Measurements from ENCODE around the gene PCDHA9. TPM values are rescaled to one million over a fixed set of nuclear protein-coding genes. Genes with fewer than 3 reads are reported as not detected.

PCDHA9 gene
- total RNA-seq, 1 donor from 2014 or later: 3.4 TPM

DNA sequence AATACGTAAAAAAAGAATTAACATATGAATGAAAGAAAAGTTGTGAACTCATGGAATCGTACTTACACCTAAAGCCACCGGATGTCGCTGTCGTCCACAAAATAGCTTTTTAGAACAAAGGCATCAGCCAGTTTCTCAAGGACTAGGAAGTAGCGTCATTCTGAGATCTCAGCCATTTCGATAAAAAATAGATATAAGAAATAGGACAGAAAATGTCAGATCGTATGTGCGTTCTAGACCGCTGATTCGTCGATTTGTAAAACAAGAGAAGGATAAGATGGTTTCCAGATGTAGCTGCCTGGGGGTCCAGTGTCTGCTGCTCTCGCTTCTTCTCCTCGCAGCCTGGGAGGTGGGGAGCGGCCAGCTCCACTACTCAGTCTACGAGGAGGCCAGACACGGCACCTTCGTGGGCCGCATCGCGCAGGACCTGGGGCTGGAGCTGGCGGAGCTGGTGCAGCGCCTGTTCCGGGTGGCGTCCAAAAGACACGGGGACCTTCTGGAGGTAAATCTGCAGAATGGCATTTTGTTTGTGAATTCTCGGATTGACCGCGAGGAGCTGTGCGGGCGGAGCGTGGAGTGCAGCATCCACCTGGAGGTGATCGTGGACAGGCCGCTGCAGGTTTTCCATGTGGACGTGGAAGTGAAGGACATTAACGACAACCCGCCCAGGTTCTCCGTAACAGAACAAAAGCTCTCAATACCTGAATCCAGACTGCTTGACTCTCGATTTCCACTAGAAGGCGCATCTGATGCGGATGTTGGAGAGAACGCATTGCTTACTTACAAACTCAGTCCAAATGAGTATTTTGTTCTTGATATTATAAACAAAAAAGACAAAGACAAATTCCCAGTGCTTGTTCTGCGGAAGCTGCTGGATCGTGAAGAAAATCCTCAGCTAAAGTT, 7.8 kb downstream of the PCDHA9 start, which contains the start of gene PCDHA10:
Gene PCDHA10, plus strand, starts transcription at position 126 of the 903 bp plus-strand sequence. Its CDS starts 152 bp downstream, at position 278.
- Mint-ChIP-seq H3K4me3 (ENCODE audit: low read depth) (peak within 1 kb of the TSS; percentile 83), H3K27me3 (no peaks in the 10 kb centered on the region), H3K27ac (peak within 1 kb of the TSS; percentile 95), H3K36me3 (ENCODE audit: insufficient read depth) (peaks cover 52% of the 10 kb centered on the region), H3K9me3 (ENCODE audit: low read depth) (peaks cover 25% of the 10 kb centered on the region), H3K4me1 (ENCODE audit: low read depth) (peaks cover 4% of the 10 kb centered on the region)
- DNase-seq (ENCODE audit: low spot score, unreplicated experiment): no peak
- TF ChIP-seq, protein P1, sequence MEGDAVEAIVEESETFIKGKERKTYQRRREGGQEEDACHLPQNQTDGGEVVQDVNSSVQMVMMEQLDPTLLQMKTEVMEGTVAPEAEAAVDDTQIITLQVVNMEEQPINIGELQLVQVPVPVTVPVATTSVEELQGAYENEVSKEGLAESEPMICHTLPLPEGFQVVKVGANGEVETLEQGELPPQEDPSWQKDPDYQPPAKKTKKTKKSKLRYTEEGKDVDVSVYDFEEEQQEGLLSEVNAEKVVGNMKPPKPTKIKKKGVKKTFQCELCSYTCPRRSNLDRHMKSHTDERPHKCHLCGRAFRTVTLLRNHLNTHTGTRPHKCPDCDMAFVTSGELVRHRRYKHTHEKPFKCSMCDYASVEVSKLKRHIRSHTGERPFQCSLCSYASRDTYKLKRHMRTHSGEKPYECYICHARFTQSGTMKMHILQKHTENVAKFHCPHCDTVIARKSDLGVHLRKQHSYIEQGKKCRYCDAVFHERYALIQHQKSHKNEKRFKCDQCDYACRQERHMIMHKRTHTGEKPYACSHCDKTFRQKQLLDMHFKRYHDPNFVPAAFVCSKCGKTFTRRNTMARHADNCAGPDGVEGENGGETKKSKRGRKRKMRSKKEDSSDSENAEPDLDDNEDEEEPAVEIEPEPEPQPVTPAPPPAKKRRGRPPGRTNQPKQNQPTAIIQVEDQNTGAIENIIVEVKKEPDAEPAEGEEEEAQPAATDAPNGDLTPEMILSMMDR (IDR thresholded peaks at IDR 0.05; ENCODE audit: unreplicated experiment): peak; percentile 61

DNA sequence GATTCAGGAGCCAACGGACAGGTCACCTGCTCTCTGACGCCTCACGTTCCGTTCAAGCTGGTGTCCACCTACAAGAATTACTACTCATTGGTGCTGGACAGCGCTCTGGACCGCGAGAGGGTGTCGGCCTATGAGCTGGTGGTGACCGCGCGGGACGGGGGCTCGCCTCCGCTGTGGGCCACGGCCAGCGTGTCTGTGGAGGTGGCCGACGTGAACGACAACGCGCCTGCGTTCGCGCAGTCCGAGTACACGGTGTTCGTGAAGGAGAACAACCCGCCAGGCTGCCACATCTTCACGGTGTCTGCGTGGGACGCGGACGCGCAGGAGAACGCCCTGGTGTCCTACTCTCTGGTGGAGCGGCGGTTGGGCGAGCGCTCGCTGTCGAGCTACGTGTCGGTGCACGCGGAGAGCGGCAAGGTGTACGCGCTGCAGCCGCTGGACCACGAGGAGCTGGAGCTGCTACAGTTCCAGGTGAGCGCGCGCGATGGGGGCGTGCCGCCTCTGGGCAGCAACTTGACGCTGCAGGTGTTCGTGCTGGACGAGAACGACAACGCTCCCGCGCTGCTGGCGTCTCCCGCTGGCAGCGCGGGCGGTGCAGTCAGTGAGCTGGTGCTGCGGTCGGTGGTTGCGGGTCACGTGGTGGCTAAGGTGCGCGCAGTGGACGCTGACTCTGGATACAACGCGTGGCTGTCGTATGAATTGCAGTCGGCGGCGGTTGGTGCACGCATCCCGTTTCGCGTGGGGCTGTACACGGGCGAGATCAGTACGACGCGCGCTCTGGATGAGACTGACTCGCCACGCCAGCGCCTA, 9.2 kb downstream of the PCDHA9 start:
- no peak for DNase-seq (ENCODE audit: low spot score, unreplicated experiment)
- Mint-ChIP-seq H3K4me3 (ENCODE audit: low read depth) (no peak overlapping the region), H3K27ac (peak overlapping the region; percentile 95), H3K36me3 (ENCODE audit: insufficient read depth) (peaks cover 60% of the 10 kb centered on the region), H3K9me3 (ENCODE audit: low read depth) (peaks cover 34% of the 10 kb centered on the region), H3K4me1 (ENCODE audit: low read depth) (peaks cover 4% of the 10 kb centered on the region), H3K27me3 (no peaks in the 10 kb centered on the region)
- TF ChIP-seq, protein P1 (IDR thresholded peaks at IDR 0.05; ENCODE audit: unreplicated experiment): no peak

DNA sequence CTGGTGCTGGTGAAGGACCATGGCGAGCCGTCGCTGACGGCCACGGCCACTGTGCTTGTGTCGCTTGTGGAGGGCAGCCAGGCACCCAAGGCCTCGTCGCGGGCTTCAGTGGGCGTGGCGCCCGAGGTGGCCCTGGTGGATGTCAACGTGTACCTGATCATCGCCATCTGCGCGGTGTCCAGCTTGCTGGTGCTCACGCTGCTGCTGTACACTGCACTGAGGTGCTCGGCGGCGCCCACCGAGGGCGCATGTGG, 9.7 kb downstream of the PCDHA9 start:
- Mint-ChIP-seq H3K27me3 (no peaks in the 10 kb centered on the region), H3K4me1 (ENCODE audit: low read depth) (peaks cover 4% of the 10 kb centered on the region), H3K36me3 (ENCODE audit: insufficient read depth) (peaks cover 63% of the 10 kb centered on the region), H3K27ac (peak overlapping the region; percentile 37), H3K4me3 (ENCODE audit: low read depth) (no peak overlapping the region), H3K9me3 (ENCODE audit: low read depth) (peaks cover 34% of the 10 kb centered on the region)
- no peak for DNase-seq (ENCODE audit: low spot score, unreplicated experiment)
- TF ChIP-seq, protein P1 (IDR thresholded peaks at IDR 0.05; ENCODE audit: unreplicated experiment): no peak

DNA sequence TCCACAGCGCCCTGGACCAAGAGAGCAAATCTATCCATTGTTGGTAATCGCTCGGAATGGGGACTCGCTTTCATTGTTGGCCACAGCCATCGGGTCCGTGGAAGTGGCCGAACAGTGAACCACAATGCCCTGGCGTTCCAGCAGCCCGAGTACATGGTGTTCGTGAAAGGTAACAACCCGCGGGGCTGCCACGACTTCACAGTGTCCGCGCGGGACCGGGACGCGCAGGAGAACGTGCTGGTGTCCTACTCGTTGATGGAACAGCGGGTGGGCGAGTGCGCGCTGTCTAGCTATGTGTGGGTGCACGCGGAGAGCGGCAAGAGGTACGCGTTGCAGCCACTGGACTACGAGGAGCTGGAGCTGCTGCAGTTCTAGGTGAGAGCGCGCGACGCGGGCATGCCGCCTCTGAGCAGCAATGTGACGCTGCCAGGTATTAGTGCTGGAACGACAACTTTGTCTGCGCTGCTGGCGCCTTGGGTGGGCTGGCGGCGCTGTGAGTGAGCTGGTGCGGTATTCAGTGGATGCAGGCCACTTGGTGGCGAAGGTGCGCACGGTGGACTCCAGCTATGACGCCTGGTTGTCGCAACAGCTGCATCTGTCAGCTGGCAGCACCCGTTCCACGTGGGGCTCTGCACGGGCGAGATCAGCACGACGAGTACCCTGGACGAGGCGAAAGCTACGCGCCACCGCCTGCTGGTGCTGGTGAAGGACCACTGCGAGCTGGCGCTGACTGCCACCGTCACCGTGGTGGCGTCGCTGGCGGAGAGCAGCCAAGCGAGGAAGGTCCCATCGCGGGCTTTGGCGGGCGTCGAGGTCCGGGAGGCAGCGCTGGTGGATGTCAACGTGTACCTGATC, 14.5 kb downstream of the PCDHA9 start:
- peaks cover 66% of the 10 kb centered on the region for H3K36me3 Mint-ChIP-seq (ENCODE audit: insufficient read depth)
- H3K4me3 Mint-ChIP-seq (ENCODE audit: low read depth): no peak overlapping the region
- H3K4me1 Mint-ChIP-seq (ENCODE audit: low read depth): no peaks in the 10 kb centered on the region
- no peak overlapping the region for H3K27ac Mint-ChIP-seq
- peaks cover 27% of the 10 kb centered on the region for H3K9me3 Mint-ChIP-seq (ENCODE audit: low read depth)
- no peak for DNase-seq (ENCODE audit: low spot score, unreplicated experiment)
- TF ChIP-seq, protein P1 (IDR thresholded peaks at IDR 0.05; ENCODE audit: unreplicated experiment): no peak
- no peaks in the 10 kb centered on the region for H3K27me3 Mint-ChIP-seq

Data from progenitor cell of endocrine pancreas (in vitro differentiated cells).